Heart right ventricle (tissue), 16 donors: Measurements from ENCODE around the gene TICAM2. TPM values are rescaled to one million over a fixed set of nuclear protein-coding genes. Genes with fewer than 3 reads are reported as not detected.
A peak's percentile ranks its signal among the peaks of the same experiment; 100 is the strongest.
"Not testable (repeated sequence)": the region's sequence is repeated elsewhere in the genome, so short reads cannot be mapped to it uniquely, and the experiment has no call there.

Experiments
- ATAC-seq, 8 donors: fragments of 200-7000 bp; cut with Tn5 transposase; one replicate each; pipeline ENCODE4 v1.9.1; 2020; ENCODE audit warnings: mild to moderate bottlenecking in 8 of 8, moderate library complexity in 8 of 8, moderate number of reproducible peaks in 1 of 8
- DNase-seq, 2 donors: peaks; one replicate each; pipeline ENCODE4 v3.0.0-alpha.2; 2020
- H3K27ac ChIP-seq, 10 donors: fragments of 200-600 bp; sonication (generic) in 2 of 10; one replicate each; pipeline versions ENCODE4 v1.5.0 to v1.8.0; 2020 to 2022; ENCODE audit warnings: mild to moderate bottlenecking in 3 of 10
- H3K27me3 ChIP-seq, 7 donors: fragments of 200-600 bp; one replicate each; pipeline ENCODE4 v1.8.0; 2021 to 2022; ENCODE audit warnings: mild to moderate bottlenecking in 2 of 7
- H3K36me3 ChIP-seq, 9 donors: fragments of 200-600 bp; sonication (generic) in 1 of 9; one replicate each; pipeline versions ENCODE4 v1.5.0 to v1.8.0; 2020 to 2022; ENCODE audit warnings: mild to moderate bottlenecking in 2 of 9
- H3K4me1 ChIP-seq, 9 donors: fragments of 200-600 bp; sonication (generic) in 1 of 9; one replicate each; pipeline versions ENCODE4 v1.5.0 to v1.8.0; 2020 to 2022; ENCODE audit warnings: mild to moderate bottlenecking in 4 of 9
- H3K4me3 ChIP-seq, 10 donors: fragments of 200-600 bp; sonication (generic) in 2 of 10; one replicate each; pipeline versions ENCODE4 v1.5.0 to v1.8.0; 2020 to 2022; ENCODE audit warnings: mild to moderate bottlenecking in 7 of 10, moderate library complexity in 2 of 10
- H3K9me3 ChIP-seq, 11 donors: fragments of 200-600 bp in 10 of 11; sonication (generic) in 2 of 11; one replicate each; pipeline versions ENCODE4 v1.5.0 to v1.8.0; 2013 to 2022; ENCODE audit warnings: mild to moderate bottlenecking in 2 of 11, control low read depth in 1 of 11, moderate library complexity in 1 of 11
- CTCF ChIP-seq, 9 donors: fragments of 200-600 bp; sonication (generic) in 2 of 9; IDR thresholded peaks; one replicate each; pipeline versions ENCODE4 v1.5.0 to v1.8.0; 2021 to 2022; ENCODE audit warnings: antibody characterized with exemption in 9 of 9, mild to moderate bottlenecking in 5 of 9, moderate library complexity in 1 of 9
- WGBS, 2 donors: extraction: QIAGEN DNeasy Blood & Tissue Kit; methylation state at CpG; one replicate each; pipeline ENCODE4 v1.1.7; 2013; ENCODE audit warnings: inconsistent platforms in 1 of 2; 5-methylcytosine and 5-hydroxymethylcytosine counted together
- intact Hi-C, 10 donors: fragments of 100-400 bp; cut with DNase I; formaldehyde crosslinking; loops; one replicate each; pipeline versions ENCODE4 v1.11.1 to v1.14.2; 2022
- long read RNA-seq, 3 donors: library from polyadenylated mRNA; unstranded; transcript quantifications; one replicate each; pipeline ENCODE4 v2.0.0, GENCODE V29; 2020 to 2021
- polyA plus RNA-seq, 2 donors: library from polyadenylated mRNA; stranded (reverse); fragments of 200-250 nt; gene quantifications; one replicate each; pipeline ENCODE4 v1.2.3, GENCODE V29; 2013
- total RNA-seq, 10 donors: library from RNA; stranded (reverse); fragmentation: NEBNext Ultra II Directional in 3 of 10; extraction: Animal tissue kit (Norgen Biotek cat#: 25700) in 3 of 10; gene quantifications; one replicate each; pipeline versions ENCODE4 v1.2.1 to v1.2.4, GENCODE V29; 2021 to 2023
- donor health status: Arrhythmogenic right ventricular cardiomyopathy.
- donor health status: ischemic (EF 13 %, LVEDD 7.1; RV severe dilation, severe dysfunction).
- donor health status: healthy with polysubstance abuse.
- donor health status: DM: no; HTN: yes; CAD: no.
- donor health status: DM: no; HTN: no; CAD: no.
- donor health status: ischemic (EF 25% LVEDD 6.9; RV normal size, moderate dysfunction).
- donor health status: ischemic (EF 25% LVEDD 5.7; RV mildly dilated, moderate dysfunction).
- donor health status: healthy.
- donor health status: DM: yes; HTN: yes; CAD: no.
- donor health status: Ischemic cardiomyopathy.
- donor health status: ischemic (EF 35%, LVEDD 5.7; RV mildly dilated, moderate dysfunction).
- donor health status: nonischemic (EF 11% LVEDD 7.7; RV severe dilation, severe dysfunction).
- donor health status: DM: yes; HTN: yes; CAD: no.
- donor health status: PGD.
- donor health status: ischemic (EF 29% LVEDD 5.4; RV normal size, mild dysfunction).
- donor health status: nonischemic (EF 23%, LVEDD 6.1; RV moderate dilation, normal function).

Gene TICAM2, protein sequence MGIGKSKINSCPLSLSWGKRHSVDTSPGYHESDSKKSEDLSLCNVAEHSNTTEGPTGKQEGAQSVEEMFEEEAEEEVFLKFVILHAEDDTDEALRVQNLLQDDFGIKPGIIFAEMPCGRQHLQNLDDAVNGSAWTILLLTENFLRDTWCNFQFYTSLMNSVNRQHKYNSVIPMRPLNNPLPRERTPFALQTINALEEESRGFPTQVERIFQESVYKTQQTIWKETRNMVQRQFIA
- 1 to 10 TPM; 1.2 to 4.4 (median 2.0) TPM for total RNA-seq
- 1 to 10 TPM; 1.3 to 1.9 TPM for polyA plus RNA-seq
- long read RNA-seq, donor 1, partial matches to known transcripts: 0 of 2 reads
- long read RNA-seq, donor 1, other reads (novel, unspliced or antisense): 1 of 2 reads
- long read RNA-seq, donor 2, partial matches to known transcripts: 0 of 2 reads
- long read RNA-seq, donor 2, other reads (novel, unspliced or antisense): 1 of 2 reads
- long read RNA-seq, donor 3, partial matches to known transcripts: 0 of 1 reads
- long read RNA-seq, donor 3, other reads (novel, unspliced or antisense): 0 of 1 reads

- TF ChIP-seq CTCF (IDR thresholded peaks at IDR 0.05): peak in 8 of 9 donors; percentile 13 to 62 (median 38)
These were observed at the start of gene TICAM2 for GRCh38 chr5:115601701-115602590. TSS of gene TICAM2 (minus strand) at chr5:115602479. CDS start at chr5:115581256, 21,223 bp downstream.

GRCh38 chr5:115649541-115649940 lies 47.3 kb upstream of the TICAM2 start:
- no peak for TF ChIP-seq CTCF (IDR thresholded peaks at IDR 0.05)
- Histone ChIP-seq H3K27me3 (peaks cover 0 to 10% (median 0%) of the 10 kb centered on the region in 7 donors), H3K9me3 (no peaks in the 10 kb centered on the region), H3K36me3 (no peaks in the 10 kb centered on the region), H3K4me3 (no peak overlapping the region), H3K27ac (no peak overlapping the region), H3K4me1 (no peaks in the 10 kb centered on the region)
- ATAC-seq: no peak
- intact Hi-C loops: loop anchor here in 1 of 10 donors (5.0 kb wide), 1 partner anchor 173 kb away; no protein-coding TSS in a partner anchor
- 91 to 94% methylated on average over 1 of the region's 1 CpG for WGBS, 2 donors
- no peak for DNase-seq

More at GRCh38 chr5:115601701-115602590, at the start of gene TICAM2:
- intact Hi-C loops: no loop called here
- ATAC-seq (peak; percentile 77 to 91 (median 85)), DNase-seq (peak; percentile 65 to 70)
- no peaks in the 10 kb centered on the region for H3K27me3 ChIP-seq
- H3K36me3 ChIP-seq: peaks cover 0 to 7% (median 0%) of the 10 kb centered on the region in 9 donors
- peaks cover 0 to 51% (median 41%) of the 10 kb centered on the region in 9 donors for H3K4me1 ChIP-seq
- peak within 1 kb of the TSS; percentile 83 to 98 (median 88) for H3K4me3 ChIP-seq
- peak within 1 kb of the TSS; percentile 88 to 98 (median 94) for H3K27ac ChIP-seq
- no peaks in the 10 kb centered on the region for H3K9me3 ChIP-seq
- 0% methylated on average over 56 to 71 of the region's 71 CpGs for WGBS, 2 donors

DNA sequence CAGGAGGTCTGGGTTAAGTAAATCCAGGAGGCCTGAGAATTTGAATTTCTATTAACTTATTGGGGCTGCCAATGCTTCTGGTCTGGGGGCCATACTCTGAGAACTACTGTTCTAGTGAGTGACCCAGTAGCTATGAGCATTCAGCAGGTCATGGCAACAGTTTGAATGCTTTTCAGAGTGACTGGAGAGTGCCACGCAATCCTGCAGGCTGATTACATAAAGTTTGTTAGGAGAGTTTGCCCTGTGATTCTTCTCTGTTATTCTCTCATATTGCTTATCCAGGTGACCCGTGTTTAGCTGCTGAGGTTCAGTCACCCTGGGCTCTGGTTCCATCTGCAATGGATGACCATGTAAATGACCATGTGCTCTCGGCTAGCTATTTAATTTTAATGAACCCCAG lies 45.8 kb upstream of the TICAM2 start:
- no peak for ATAC-seq
- no peaks in the 10 kb centered on the region for H3K9me3 ChIP-seq
- no peak for DNase-seq
- 64 to 82% methylated on average over 3 of the region's 3 CpGs for WGBS, 2 donors
- no peak for TF ChIP-seq CTCF (IDR thresholded peaks at IDR 0.05)
- no peaks in the 10 kb centered on the region for H3K36me3 ChIP-seq
- intact Hi-C loops: loop anchor here in 1 of 10 donors (5.0 kb wide), 1 partner anchor 174 kb away; no protein-coding TSS in a partner anchor
- H3K4me3 ChIP-seq: no peak overlapping the region
- no peak overlapping the region for H3K27ac ChIP-seq
- H3K4me1 ChIP-seq: no peaks in the 10 kb centered on the region
- H3K27me3 ChIP-seq: peaks cover 0 to 16% (median 0%) of the 10 kb centered on the region in 7 donors

- not testable (repeated sequence) for H3K4me3 ChIP-seq
- intact Hi-C loops: loop anchor here in 1 of 10 donors (5.0 kb wide), 1 partner anchor 177 kb away; no protein-coding TSS in a partner anchor
- 82 to 86% methylated on average over 5 of the region's 5 CpGs for WGBS, 2 donors
These were observed 43.1 kb upstream of the TICAM2 start for GRCh38 chr5:115645386-115645785.

More at GRCh38 chr5:115645386-115645785, 43.1 kb upstream of the TICAM2 start:
- not testable (repeated sequence) for H3K36me3 ChIP-seq, ATAC-seq, H3K27ac ChIP-seq, H3K9me3 ChIP-seq, DNase-seq, H3K4me1 ChIP-seq
- peaks cover 0 to 16% (median 6%) of the 10 kb centered on the region in 7 donors for H3K27me3 ChIP-seq
